ENCODE data around the gene SKAP1.

DNA sequence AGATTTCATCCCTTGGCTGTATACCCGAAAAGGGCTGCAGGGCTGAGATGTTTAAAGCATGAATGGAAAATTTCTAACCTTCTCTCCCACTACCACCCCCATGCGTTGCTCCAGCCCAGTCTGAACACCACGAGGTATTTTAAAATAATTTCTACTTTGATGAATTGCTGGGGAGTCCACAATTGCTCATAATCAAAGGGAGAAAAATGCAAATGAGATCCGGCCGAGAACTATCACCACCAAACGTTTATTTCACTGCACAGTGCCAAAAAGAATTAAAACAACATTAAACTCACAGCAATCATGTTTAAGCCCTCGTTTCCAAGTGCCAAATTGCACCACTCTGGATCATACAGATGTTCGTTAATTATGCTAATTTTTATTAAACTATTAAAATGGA lies 285.8 kb downstream of the SKAP1 start:
- no peak for TF ChIP-seq SIN3B (IDR thresholded peaks at IDR 0.05; ENCODE audit: low read length)
- TF ChIP-seq TBP (CRISPR knock-in tag; IDR thresholded peaks at IDR 0.05): no peak

All from HepG2 (cell line).